ENCODE measurements around the gene GABRB3.

The GABRB3 gene

DNA sequence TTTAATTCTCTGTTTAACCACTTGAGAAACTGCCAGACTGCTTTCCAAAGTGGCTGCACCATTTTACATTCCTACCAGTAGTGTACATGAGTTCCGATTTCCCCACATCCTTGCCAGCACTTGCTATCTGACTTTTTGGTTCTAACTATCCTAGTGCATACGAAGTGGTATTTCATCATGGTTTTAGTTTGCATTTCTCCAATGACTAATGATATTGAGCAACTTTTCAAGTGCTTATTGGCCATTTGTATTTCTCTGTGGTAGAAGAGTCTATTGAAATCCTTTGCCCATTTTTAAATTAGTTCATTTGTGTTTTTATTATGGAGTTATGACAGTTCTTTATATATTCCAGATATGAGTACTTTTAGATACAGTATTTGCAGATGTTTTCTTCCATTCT is 247.8 kb downstream of the GABRB3 start:
- no peak for ATAC-seq
- TF ChIP-seq OSR1 (CRISPR knock-in tag; IDR thresholded peaks at IDR 0.05) (no peak), SNAI2 (CRISPR knock-in tag; IDR thresholded peaks at IDR 0.05) (no peak), RARB (CRISPR knock-in tag; IDR thresholded peaks at IDR 0.05) (no peak)

DNA sequence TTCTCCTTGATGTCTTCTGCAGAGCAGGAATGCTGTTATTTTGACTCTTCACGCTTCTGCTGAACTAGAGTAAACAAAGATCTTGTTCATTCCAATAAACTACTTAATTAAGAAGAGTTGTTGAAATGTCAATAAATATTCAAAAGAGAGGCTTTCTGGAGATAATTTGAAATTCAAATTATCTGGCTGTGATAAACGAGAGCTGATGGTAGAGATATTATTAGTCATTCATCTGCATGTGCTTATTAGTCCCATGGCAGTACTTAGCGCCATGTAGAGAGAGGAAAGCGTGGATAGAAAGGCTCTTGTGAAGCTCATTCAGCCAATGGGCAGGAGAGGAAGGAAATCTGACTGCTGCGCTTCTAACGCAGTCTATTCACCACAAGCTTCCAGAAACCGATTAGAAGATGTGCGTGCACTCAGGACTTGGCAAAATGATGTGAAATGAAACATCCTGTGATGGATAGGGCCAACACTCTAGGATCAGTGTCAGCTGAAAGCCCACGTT is 251.1 kb downstream of the GABRB3 start:
- no peak for TF ChIP-seq SNAI2 (CRISPR knock-in tag; IDR thresholded peaks at IDR 0.05)
- TF ChIP-seq, protein P1, sequence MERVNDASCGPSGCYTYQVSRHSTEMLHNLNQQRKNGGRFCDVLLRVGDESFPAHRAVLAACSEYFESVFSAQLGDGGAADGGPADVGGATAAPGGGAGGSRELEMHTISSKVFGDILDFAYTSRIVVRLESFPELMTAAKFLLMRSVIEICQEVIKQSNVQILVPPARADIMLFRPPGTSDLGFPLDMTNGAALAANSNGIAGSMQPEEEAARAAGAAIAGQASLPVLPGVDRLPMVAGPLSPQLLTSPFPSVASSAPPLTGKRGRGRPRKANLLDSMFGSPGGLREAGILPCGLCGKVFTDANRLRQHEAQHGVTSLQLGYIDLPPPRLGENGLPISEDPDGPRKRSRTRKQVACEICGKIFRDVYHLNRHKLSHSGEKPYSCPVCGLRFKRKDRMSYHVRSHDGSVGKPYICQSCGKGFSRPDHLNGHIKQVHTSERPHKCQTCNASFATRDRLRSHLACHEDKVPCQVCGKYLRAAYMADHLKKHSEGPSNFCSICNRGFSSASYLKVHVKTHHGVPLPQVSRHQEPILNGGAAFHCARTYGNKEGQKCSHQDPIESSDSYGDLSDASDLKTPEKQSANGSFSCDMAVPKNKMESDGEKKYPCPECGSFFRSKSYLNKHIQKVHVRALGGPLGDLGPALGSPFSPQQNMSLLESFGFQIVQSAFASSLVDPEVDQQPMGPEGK (CRISPR knock-in tag; IDR thresholded peaks at IDR 0.05; ENCODE audit: borderline replicate concordance), result no peak
- no peak for TF ChIP-seq ZNF70 (CRISPR knock-in tag; IDR thresholded peaks at IDR 0.05)
- TF ChIP-seq, protein P2, sequence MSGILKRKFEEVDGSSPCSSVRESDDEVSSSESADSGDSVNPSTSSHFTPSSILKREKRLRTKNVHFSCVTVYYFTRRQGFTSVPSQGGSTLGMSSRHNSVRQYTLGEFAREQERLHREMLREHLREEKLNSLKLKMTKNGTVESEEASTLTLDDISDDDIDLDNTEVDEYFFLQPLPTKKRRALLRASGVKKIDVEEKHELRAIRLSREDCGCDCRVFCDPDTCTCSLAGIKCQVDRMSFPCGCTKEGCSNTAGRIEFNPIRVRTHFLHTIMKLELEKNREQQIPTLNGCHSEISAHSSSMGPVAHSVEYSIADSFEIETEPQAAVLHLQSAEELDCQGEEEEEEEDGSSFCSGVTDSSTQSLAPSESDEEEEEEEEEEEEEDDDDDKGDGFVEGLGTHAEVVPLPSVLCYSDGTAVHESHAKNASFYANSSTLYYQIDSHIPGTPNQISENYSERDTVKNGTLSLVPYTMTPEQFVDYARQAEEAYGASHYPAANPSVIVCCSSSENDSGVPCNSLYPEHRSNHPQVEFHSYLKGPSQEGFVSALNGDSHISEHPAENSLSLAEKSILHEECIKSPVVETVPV (CRISPR knock-in tag; IDR thresholded peaks at IDR 0.05), result no peak
- TF ChIP-seq ARNTL (CRISPR knock-in tag; IDR thresholded peaks at IDR 0.05; ENCODE audit: borderline replicate concordance, low read depth), result no peak
- no peak for TF ChIP-seq TCF4 (CRISPR knock-in tag; IDR thresholded peaks at IDR 0.05; ENCODE audit: borderline replicate concordance)
- no peak for TF ChIP-seq OSR1 (CRISPR knock-in tag; IDR thresholded peaks at IDR 0.05)
- TF ChIP-seq ZNF8 (CRISPR knock-in tag; IDR thresholded peaks at IDR 0.05), result no peak
- no peak for ATAC-seq

DNA sequence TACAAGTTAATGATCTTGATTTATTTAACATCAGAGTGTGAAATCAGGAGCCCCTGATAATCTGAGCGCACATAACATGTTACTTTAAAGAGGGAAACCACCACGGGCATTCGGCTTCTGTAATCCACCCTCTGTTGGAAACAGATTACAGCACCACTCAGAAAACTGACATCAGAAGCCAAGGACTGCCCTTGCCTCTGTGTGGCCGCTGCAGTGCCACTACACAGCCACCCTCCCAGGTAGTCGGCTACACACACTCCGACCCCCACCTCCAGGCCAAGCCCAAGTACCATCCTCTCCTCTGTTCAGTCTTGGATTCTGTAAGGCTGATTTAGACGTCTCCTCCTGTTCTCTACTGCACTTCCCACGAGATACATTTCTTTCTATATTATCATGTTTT is 251.7 kb downstream of the GABRB3 start:
- no peak for TF ChIP-seq TOX (CRISPR knock-in tag; IDR thresholded peaks at IDR 0.05; ENCODE audit: borderline replicate concordance)
- TF ChIP-seq ZNF70 (CRISPR knock-in tag; IDR thresholded peaks at IDR 0.05), result no peak
- no peak for TF ChIP-seq RARB (CRISPR knock-in tag; IDR thresholded peaks at IDR 0.05)
- no peak for TF ChIP-seq OSR1 (CRISPR knock-in tag; IDR thresholded peaks at IDR 0.05)
- TF ChIP-seq, protein P3, sequence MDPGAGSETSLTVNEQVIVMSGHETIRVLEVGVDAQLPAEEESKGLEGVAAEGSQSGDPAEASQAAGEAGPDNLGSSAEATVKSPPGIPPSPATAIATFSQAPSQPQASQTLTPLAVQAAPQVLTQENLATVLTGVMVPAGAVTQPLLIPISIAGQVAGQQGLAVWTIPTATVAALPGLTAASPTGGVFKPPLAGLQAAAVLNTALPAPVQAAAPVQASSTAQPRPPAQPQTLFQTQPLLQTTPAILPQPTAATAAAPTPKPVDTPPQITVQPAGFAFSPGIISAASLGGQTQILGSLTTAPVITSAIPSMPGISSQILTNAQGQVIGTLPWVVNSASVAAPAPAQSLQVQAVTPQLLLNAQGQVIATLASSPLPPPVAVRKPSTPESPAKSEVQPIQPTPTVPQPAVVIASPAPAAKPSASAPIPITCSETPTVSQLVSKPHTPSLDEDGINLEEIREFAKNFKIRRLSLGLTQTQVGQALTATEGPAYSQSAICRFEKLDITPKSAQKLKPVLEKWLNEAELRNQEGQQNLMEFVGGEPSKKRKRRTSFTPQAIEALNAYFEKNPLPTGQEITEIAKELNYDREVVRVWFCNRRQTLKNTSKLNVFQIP (CRISPR knock-in tag; IDR thresholded peaks at IDR 0.05; ENCODE audit: borderline replicate concordance, low read depth), result no peak
- TF ChIP-seq, protein P4, sequence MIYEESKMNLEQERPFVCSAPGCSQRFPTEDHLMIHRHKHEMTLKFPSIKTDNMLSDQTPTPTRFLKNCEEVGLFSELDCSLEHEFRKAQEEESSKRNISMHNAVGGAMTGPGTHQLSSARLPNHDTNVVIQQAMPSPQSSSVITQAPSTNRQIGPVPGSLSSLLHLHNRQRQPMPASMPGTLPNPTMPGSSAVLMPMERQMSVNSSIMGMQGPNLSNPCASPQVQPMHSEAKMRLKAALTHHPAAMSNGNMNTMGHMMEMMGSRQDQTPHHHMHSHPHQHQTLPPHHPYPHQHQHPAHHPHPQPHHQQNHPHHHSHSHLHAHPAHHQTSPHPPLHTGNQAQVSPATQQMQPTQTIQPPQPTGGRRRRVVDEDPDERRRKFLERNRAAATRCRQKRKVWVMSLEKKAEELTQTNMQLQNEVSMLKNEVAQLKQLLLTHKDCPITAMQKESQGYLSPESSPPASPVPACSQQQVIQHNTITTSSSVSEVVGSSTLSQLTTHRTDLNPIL (CRISPR knock-in tag; IDR thresholded peaks at IDR 0.05; ENCODE audit: low read depth), result no peak
- TF ChIP-seq ZNF565 (CRISPR knock-in tag; conservative IDR thresholded peaks at IDR 0.05; ENCODE audit: low read depth), result no peak
- TF ChIP-seq ZFP3 (CRISPR knock-in tag; IDR thresholded peaks at IDR 0.05), result no peak
- no peak for TF ChIP-seq BACH2 (CRISPR knock-in tag; IDR thresholded peaks at IDR 0.05; ENCODE audit: borderline replicate concordance)
- TF ChIP-seq ZNF8 (CRISPR knock-in tag; IDR thresholded peaks at IDR 0.05), result no peak
- TF ChIP-seq CSDC2 (CRISPR knock-in tag; IDR thresholded peaks at IDR 0.05), result no peak
- no peak for TF ChIP-seq ISL1 (CRISPR knock-in tag; IDR thresholded peaks at IDR 0.05)
- no peak for TF ChIP-seq ZFP30 (CRISPR knock-in tag; IDR thresholded peaks at IDR 0.05)
- TF ChIP-seq, protein P2 (CRISPR knock-in tag; IDR thresholded peaks at IDR 0.05), result no peak
- TF ChIP-seq, protein P5, sequence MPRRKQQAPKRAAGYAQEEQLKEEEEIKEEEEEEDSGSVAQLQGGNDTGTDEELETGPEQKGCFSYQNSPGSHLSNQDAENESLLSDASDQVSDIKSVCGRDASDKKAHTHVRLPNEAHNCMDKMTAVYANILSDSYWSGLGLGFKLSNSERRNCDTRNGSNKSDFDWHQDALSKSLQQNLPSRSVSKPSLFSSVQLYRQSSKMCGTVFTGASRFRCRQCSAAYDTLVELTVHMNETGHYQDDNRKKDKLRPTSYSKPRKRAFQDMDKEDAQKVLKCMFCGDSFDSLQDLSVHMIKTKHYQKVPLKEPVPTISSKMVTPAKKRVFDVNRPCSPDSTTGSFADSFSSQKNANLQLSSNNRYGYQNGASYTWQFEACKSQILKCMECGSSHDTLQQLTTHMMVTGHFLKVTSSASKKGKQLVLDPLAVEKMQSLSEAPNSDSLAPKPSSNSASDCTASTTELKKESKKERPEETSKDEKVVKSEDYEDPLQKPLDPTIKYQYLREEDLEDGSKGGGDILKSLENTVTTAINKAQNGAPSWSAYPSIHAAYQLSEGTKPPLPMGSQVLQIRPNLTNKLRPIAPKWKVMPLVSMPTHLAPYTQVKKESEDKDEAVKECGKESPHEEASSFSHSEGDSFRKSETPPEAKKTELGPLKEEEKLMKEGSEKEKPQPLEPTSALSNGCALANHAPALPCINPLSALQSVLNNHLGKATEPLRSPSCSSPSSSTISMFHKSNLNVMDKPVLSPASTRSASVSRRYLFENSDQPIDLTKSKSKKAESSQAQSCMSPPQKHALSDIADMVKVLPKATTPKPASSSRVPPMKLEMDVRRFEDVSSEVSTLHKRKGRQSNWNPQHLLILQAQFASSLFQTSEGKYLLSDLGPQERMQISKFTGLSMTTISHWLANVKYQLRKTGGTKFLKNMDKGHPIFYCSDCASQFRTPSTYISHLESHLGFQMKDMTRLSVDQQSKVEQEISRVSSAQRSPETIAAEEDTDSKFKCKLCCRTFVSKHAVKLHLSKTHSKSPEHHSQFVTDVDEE (CRISPR knock-in tag; IDR thresholded peaks at IDR 0.05), result no peak
- no peak for TF ChIP-seq SNAI2 (CRISPR knock-in tag; IDR thresholded peaks at IDR 0.05)
- TF ChIP-seq GLIS3 (CRISPR knock-in tag; IDR thresholded peaks at IDR 0.05), result no peak
- no peak for ATAC-seq

All from SK-N-SH treated with all-trans-retinoic acid at 6 μM for 48 hours (cell line).